ENCODE data around the gene MYZAP. TPM values are rescaled to one million over a fixed set of nuclear protein-coding genes. Genes with fewer than 3 reads are reported as not detected.

MYZAP gene
- total and polyA plus RNA-seq, 10 of the 15 experiments (the other 5 are each of a cell fraction or from before 2014, with no cell fraction given) = not detected

DNA sequence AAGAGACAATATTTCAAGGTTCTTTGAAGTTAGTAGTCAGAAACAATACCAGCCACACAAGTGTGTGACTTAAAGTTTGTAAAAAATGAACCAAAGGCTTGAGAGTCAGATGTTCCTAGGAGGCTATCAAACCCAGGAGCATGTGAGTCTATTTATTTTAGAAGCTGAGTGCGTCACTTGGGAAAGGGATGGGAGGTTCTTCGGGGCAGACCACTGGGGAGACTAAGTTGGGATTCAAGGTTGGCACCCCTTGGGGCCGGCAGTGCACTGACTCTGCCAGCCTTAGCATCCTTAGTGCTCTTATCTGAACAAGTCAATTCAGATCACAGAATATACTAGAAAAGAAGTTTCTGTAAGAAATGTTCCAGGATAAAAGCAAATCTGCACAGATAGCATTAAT, 64.7 kb downstream of the MYZAP start (continued):
- TF ChIP-seq, protein P1, sequence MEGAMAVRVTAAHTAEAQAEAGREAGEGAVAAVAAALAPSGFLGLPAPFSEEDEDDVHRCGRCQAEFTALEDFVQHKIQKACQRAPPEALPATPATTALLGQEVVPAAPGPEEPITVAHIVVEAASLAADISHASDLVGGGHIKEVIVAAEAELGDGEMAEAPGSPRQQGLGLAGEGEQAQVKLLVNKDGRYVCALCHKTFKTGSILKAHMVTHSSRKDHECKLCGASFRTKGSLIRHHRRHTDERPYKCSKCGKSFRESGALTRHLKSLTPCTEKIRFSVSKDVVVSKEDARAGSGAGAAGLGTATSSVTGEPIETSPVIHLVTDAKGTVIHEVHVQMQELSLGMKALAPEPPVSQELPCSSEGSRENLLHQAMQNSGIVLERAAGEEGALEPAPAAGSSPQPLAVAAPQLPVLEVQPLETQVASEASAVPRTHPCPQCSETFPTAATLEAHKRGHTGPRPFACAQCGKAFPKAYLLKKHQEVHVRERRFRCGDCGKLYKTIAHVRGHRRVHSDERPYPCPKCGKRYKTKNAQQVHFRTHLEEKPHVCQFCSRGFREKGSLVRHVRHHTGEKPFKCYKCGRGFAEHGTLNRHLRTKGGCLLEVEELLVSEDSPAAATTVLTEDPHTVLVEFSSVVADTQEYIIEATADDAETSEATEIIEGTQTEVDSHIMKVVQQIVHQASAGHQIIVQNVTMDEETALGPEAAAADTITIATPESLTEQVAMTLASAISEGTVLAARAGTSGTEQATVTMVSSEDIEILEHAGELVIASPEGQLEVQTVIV (IDR thresholded peaks at IDR 0.05; ENCODE audit: borderline replicate concordance, partially characterized antibody) = no peak
- TF ChIP-seq RAD51 (IDR thresholded peaks at IDR 0.05) = no peak
- TF ChIP-seq, protein P2, sequence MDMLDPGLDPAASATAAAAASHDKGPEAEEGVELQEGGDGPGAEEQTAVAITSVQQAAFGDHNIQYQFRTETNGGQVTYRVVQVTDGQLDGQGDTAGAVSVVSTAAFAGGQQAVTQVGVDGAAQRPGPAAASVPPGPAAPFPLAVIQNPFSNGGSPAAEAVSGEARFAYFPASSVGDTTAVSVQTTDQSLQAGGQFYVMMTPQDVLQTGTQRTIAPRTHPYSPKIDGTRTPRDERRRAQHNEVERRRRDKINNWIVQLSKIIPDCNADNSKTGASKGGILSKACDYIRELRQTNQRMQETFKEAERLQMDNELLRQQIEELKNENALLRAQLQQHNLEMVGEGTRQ (IDR thresholded peaks at IDR 0.05; ENCODE audit: borderline replicate concordance, low read depth, low read length) = no peak

DNA sequence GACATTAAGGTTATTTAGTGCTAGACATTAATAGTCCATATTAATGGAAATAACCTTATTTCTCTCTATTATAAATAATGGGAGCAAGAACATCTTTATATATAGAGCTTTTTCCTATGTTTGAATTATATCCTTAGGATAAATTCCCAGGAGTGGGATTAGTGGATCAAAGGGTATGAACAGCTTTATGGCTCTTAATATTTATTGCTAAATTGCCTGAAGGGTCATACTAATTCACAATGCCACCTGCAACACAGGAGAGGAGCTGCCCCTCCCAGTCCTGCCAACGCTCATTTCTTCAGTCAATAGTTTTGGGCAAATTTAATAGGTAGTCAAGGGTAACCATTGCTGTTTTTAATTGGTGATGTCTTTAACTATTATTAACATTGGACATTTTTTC, 65.9 kb downstream of the MYZAP start:
- Histone ChIP-seq H3K27ac (ENCODE audit: control insufficient read depth, insufficient read depth) (no peak overlapping the region), H3K4me3 (no peak overlapping the region), H2AFZ (ENCODE audit: control insufficient read depth, low read depth, low read length) (no peak overlapping the region), H3K4me1 (ENCODE audit: control insufficient read depth, insufficient read depth, low read length) (no peaks in the 10 kb centered on the region), H4K20me1 (ENCODE audit: control insufficient read depth, insufficient read depth) (no peaks in the 10 kb centered on the region), H3K4me2 (ENCODE audit: control insufficient read depth, insufficient read depth) (no peak overlapping the region), H3K36me3 (ENCODE audit: control insufficient read depth in 2 of 2, insufficient read depth in 2 of 2, low read length in 1 of 2) (no peaks in the 10 kb centered on the region), H3K79me2 (ENCODE audit: control insufficient read depth, insufficient read depth, low read length) (no peaks in the 10 kb centered on the region), H3K9me3 (replicated peaks; ENCODE audit: control insufficient read depth, insufficient read depth, low read length) (no peaks in the 10 kb centered on the region), H3K9ac (ENCODE audit: control insufficient read depth, insufficient read depth, low read length) (no peak overlapping the region), H3K27me3 (replicated peaks in 1 of 2; ENCODE audit: control insufficient read depth in 2 of 2, insufficient read depth in 2 of 2, low read length in 1 of 2) (no peaks in the 10 kb centered on the region; a peak in 1 of 4 replicates)
- SMC1A ChIA-PET (ENCODE audit: uncharacterized antibody, unreplicated experiment) = interaction anchor here (0.9 to 1.4 kb wide), 3 partner anchors 8 to 18 kb away, joined by 3 read pairs; no protein-coding TSS in a partner anchor
- in situ Hi-C loops (cut with MboI) = no loop called here
- WGBS (ENCODE audit: insufficient coverage, insufficient replicate concordance, low lambda C conversion rate, missing lambda C conversion rate) = 68% methylated on average over 1 of the region's 1 CpG
- RAD21 ChIA-PET (ENCODE audit: unreplicated experiment) = no interaction called here
- BruUV-seq (replicated peaks) = no TSS peak
- DNase-seq (ENCODE audit: low read depth, low spot score) (no peak), FAIRE-seq (no peak), ATAC-seq (no peak)
- POLR2A ChIA-PET = no interaction called here
- CTCF ChIA-PET = interaction anchor here (1.2 kb wide), 1 partner anchor 14 kb away, joined by 3 read pairs; no protein-coding TSS in a partner anchor
- intact Hi-C loops (cut with micrococcal nuclease; ENCODE audit: unreplicated experiment) = no loop called here
- TF ChIP-seq JUNB (IDR thresholded peaks at IDR 0.05) (no peak), NR2C2 (IDR thresholded peaks at IDR 0.05; ENCODE audit: borderline replicate concordance, control insufficient read depth, insufficient read length, low read depth) (no peak), POLR2AphosphoS2 (IDR thresholded peaks at IDR 0.05; ENCODE audit: low read depth, low read length) (no peak), EZH2 (IDR thresholded peaks at IDR 0.05; ENCODE audit: borderline replicate concordance, control insufficient read depth, low read depth, low read length) (no peak), PML (IDR thresholded peaks at IDR 0.05; ENCODE audit: low read length) (no peak), ZNF207 (IDR thresholded peaks at IDR 0.05; ENCODE audit: borderline replicate concordance) (no peak)
- TF ChIP-seq, protein P3, sequence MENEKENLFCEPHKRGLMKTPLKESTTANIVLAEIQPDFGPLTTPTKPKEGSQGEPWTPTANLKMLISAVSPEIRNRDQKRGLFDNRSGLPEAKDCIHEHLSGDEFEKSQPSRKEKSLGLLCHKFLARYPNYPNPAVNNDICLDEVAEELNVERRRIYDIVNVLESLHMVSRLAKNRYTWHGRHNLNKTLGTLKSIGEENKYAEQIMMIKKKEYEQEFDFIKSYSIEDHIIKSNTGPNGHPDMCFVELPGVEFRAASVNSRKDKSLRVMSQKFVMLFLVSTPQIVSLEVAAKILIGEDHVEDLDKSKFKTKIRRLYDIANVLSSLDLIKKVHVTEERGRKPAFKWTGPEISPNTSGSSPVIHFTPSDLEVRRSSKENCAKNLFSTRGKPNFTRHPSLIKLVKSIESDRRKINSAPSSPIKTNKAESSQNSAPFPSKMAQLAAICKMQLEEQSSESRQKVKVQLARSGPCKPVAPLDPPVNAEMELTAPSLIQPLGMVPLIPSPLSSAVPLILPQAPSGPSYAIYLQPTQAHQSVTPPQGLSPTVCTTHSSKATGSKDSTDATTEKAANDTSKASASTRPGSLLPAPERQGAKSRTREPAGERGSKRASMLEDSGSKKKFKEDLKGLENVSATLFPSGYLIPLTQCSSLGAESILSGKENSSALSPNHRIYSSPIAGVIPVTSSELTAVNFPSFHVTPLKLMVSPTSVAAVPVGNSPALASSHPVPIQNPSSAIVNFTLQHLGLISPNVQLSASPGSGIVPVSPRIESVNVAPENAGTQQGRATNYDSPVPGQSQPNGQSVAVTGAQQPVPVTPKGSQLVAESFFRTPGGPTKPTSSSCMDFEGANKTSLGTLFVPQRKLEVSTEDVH (IDR thresholded peaks at IDR 0.05; ENCODE audit: low read depth, partially characterized antibody) = no peak
- TF ChIP-seq, protein P4, sequence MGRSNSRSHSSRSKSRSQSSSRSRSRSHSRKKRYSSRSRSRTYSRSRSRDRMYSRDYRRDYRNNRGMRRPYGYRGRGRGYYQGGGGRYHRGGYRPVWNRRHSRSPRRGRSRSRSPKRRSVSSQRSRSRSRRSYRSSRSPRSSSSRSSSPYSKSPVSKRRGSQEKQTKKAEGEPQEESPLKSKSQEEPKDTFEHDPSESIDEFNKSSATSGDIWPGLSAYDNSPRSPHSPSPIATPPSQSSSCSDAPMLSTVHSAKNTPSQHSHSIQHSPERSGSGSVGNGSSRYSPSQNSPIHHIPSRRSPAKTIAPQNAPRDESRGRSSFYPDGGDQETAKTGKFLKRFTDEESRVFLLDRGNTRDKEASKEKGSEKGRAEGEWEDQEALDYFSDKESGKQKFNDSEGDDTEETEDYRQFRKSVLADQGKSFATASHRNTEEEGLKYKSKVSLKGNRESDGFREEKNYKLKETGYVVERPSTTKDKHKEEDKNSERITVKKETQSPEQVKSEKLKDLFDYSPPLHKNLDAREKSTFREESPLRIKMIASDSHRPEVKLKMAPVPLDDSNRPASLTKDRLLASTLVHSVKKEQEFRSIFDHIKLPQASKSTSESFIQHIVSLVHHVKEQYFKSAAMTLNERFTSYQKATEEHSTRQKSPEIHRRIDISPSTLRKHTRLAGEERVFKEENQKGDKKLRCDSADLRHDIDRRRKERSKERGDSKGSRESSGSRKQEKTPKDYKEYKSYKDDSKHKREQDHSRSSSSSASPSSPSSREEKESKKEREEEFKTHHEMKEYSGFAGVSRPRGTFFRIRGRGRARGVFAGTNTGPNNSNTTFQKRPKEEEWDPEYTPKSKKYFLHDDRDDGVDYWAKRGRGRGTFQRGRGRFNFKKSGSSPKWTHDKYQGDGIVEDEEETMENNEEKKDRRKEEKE (IDR thresholded peaks at IDR 0.05) = no peak
- TF ChIP-seq, protein P5, sequence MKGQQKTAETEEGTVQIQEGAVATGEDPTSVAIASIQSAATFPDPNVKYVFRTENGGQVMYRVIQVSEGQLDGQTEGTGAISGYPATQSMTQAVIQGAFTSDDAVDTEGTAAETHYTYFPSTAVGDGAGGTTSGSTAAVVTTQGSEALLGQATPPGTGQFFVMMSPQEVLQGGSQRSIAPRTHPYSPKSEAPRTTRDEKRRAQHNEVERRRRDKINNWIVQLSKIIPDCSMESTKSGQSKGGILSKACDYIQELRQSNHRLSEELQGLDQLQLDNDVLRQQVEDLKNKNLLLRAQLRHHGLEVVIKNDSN (IDR thresholded peaks at IDR 0.05; ENCODE audit: borderline replicate concordance, extremely low read length, insufficient read depth, low read depth, low read length) = no peak

Data from GM12878 (cell line).